GM12864 (cell line): ENCODE data around the gene NOTCH2.

ENCODE experiments used
- DNase-seq: peaks from one replicate; pipeline ENCODE4 v3.0.0-alpha.2; 2011; ENCODE audit warnings: low read depth
- H3K4me3 ChIP-seq: 2 replicates; pipeline ENCODE4 v1.5.1; 2011; ENCODE audit warnings: mild to moderate bottlenecking, low read depth, low read length, control low read depth
- CTCF ChIP-seq: IDR thresholded peaks from 2 replicates; pipeline ENCODE4 v1.5.1; 2011; ENCODE audit warnings: low read depth, mild to moderate bottlenecking, moderate library complexity, low read length, control low read depth, inconsistent platforms; ENCODE audit errors: missing control alignments

Gene NOTCH2

DNA sequence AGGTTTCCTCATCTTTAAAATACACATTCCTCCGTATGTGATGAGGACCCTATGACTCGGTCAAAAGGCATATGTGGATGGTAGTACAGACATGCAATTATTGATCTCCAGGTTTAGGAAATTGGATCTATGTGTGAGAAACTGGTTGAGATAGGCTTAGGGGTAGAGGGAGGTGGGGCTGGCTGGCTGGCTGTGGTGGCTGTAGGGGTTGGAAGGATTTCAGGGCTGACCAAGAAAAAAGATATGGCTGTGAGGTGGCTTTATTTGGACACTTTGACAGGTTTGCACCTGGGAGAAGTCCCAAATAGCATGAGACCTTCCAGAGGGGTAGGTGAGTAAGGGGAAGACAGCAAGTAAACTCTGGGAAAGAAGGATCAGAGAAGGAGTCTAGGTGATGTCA lies 133.5 kb downstream of the NOTCH2 start:
- H3K4me3 ChIP-seq = no peak overlapping the region
- TF ChIP-seq CTCF = no peak
- no peak for DNase-seq

- DNase-seq = no peak
- TF ChIP-seq CTCF = no peak
- no peak overlapping the region for H3K4me3 ChIP-seq
These were observed 134.1 kb downstream of the NOTCH2 start for GRCh38 chr1:119935373-119935772.

GRCh38 chr1:119933397-119933796 lies 136.1 kb downstream of the NOTCH2 start:
- no peak for DNase-seq
- TF ChIP-seq CTCF = no peak
- H3K4me3 ChIP-seq = no peak overlapping the region

- no peak for DNase-seq
- H3K4me3 ChIP-seq = no peak overlapping the region
- no peak for TF ChIP-seq CTCF
These were observed 139.7 kb downstream of the NOTCH2 start for GRCh38 chr1:119929643-119930315.

DNA sequence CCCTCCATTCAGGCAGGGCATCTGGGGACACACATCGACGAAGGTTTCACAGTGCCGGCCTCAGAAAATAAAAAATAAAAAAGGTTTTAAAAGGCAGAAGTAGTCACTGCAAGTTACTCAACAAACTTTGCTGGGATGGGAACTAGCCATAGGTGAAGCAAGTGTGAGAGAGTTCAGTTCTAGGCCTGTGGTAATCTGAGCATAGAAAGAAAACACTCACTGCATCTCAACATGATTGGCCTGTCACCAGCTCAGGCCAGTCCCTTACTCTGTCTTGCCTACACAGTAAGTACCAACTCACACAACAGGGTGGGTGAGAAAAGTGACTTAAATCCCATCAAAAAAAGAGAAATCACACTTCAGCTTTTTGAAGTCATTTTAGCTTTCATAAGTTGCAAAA lies 142.9 kb downstream of the NOTCH2 start:
- no peak for DNase-seq
- H3K4me3 ChIP-seq = no peak overlapping the region
- no peak for TF ChIP-seq CTCF

DNA sequence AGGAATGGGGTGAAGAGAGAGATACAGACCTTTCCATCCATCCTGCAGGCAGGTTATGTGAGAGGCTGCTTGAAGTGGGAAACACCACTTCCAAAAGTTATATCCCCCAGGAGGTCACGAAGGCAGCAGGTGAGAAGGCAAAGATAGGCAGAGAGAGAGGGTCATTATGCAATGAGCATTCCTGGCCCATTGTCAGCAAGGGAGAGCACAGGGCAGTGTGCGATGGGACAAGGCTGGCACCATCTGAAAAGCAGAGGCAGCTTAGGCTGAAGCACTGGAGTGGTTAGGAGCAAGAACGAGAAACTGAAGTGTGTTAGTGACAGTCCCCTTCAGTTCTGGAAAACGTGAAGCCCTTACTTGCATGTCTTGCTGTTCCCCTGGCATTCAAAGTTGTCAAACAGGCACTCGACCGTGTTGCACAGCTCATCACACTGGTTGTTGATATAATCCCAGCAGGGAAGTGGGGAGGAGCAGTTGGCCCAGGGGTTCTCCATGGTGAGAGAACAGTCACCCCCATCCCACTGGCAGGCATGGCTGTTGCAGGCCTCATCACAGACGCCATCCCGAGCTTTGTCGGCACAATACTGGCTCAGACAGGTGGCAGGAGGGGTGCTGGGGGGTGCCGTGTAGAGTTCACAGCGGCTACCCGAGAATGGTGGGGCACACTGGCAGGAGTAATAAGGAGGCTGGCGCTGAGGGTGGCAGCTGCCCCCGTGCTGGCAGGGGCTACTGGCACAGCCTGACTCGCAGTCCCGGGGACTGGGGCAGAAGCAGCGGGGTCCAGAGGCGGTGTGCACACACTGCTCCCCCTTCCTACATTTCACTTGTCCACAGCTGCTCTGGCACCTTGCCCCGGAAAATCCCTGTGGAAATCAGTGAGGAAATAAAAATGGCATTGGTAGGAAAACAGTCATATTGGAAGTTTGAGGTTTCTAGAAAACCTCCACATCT lies 144.2 kb downstream of the NOTCH2 start:
- DNase-seq = no peak
- no peak for TF ChIP-seq CTCF
- H3K4me3 ChIP-seq = no peak overlapping the region
